HepG2 (cell line): ENCODE results near the gene TTK. TPM values are rescaled to one million over a fixed set of nuclear protein-coding genes. Genes with fewer than 3 reads are reported as not detected.

Experiments
- ATAC-seq: fragments of 200-7000 bp; cut with Tn5 transposase; 3 replicates; pipeline ENCODE4 v1.9.1; 2020; ENCODE audit warnings: mild to moderate bottlenecking, moderate library complexity
- BruUV-seq: library from RNA; stranded (reverse); fragments of 400-500 nt; replicated peaks from 2 replicates; lab custom pipeline; 2021; lab: Mats Ljungman, UMichigan
- CTCF ChIA-PET: fragments of 300-600 bp; formaldehyde crosslinking; extraction: SDS; loops from one replicate; lab custom pipeline; 2021; ENCODE audit warnings: low total read pairs, inconsistent platforms, low intra/inter-chr PET ratio; lab: Yijun Ruan, JAX
- POLR2A ChIA-PET: fragments of 350-600 bp; sonication (Branson Sonifier 250); formaldehyde crosslinking; loops from one replicate; lab custom pipeline; 2020; ENCODE audit warnings: antibody characterized with exemption, inconsistent platforms; lab: Yijun Ruan, JAX
- DNase-seq: peaks from one replicate; pipeline ENCODE4 v3.0.0-alpha.2; 2015; ENCODE audit warnings: low spot score
- FAIRE-seq: peaks from 3 replicates; lab custom pipeline; 2011; peaks lifted over from hg19 to GRCh38; lab: Jason Lieb, UNC
- H2AFZ ChIP-seq: one replicate; pipeline ENCODE4 v1.6.1; 2011; ENCODE audit warnings: low read length, inconsistent platforms
- H3K27ac ChIP-seq: fragments of 300-600 bp; 3 replicates; pipeline ENCODE4 v1.8.0; 2011; ENCODE audit warnings: mixed run types, mild to moderate bottlenecking, mixed read lengths, low read length, inconsistent platforms; ENCODE audit not compliant: insufficient read depth; ENCODE audit errors: extremely low read length
- H3K27me3 ChIP-seq, 2 experiments: fragments of 200-600 bp in 1 of 2; 2 replicates in 1 of 2; 3 replicates in 1 of 2; pipeline versions ENCODE4 v1.6.0 to v1.8.0; 2011; ENCODE audit warnings: low read length in 2 of 2, mild to moderate bottlenecking in 2 of 2, moderate library complexity in 2 of 2, inconsistent platforms in 1 of 2; ENCODE audit not compliant: insufficient read depth in 2 of 2, control insufficient read depth in 1 of 2
- H3K36me3 ChIP-seq, 2 experiments: fragments of 200-600 bp in 1 of 2; replicated peaks in 1 of 2; 2 replicates in 1 of 2; 3 replicates in 1 of 2; pipeline versions ENCODE4 v1.5.1 to v1.8.0; 2011; ENCODE audit warnings: low read length in 2 of 2, inconsistent platforms in 1 of 2; ENCODE audit not compliant: insufficient read depth in 2 of 2, control insufficient read depth in 1 of 2
- H3K4me1 ChIP-seq: 2 replicates; pipeline ENCODE4 v1.5.1; 2012; ENCODE audit warnings: low read length, inconsistent platforms; ENCODE audit not compliant: insufficient read depth
- H3K4me2 ChIP-seq: 2 replicates; pipeline ENCODE4 v1.6.0; 2011; ENCODE audit warnings: low read depth, low read length, inconsistent platforms
- H3K4me3 ChIP-seq, 3 experiments: fragments of 200-600 bp in 1 of 3; sonication (generic), shearing (Covaris generic) in 1 of 3; replicated peaks in 1 of 3; 2 replicates each; pipeline ENCODE4 v1.5.1; 2011 to 2016; ENCODE audit warnings: low read length in 3 of 3, inconsistent platforms in 2 of 3, low read depth in 2 of 3, mild to moderate bottlenecking in 2 of 3, control low read depth in 1 of 3, mixed read lengths in 1 of 3; ENCODE audit not compliant: insufficient read depth in 1 of 3
- H3K79me2 ChIP-seq: one replicate; pipeline ENCODE4 v1.6.1; 2011; ENCODE audit warnings: low read length, inconsistent platforms; ENCODE audit not compliant: insufficient read depth
- H3K9ac ChIP-seq: 2 replicates; pipeline ENCODE4 v1.6.0; 2011; ENCODE audit warnings: mild to moderate bottlenecking, low read depth, low read length, inconsistent platforms; ENCODE audit not compliant: insufficient read depth
- H3K9me3 ChIP-seq: 2 replicates; pipeline ENCODE4 v1.5.1; 2012; ENCODE audit warnings: mild to moderate bottlenecking, low read length
- H4K20me1 ChIP-seq: 2 replicates; pipeline ENCODE4 v1.6.0; 2011; ENCODE audit warnings: inconsistent platforms, mild to moderate bottlenecking, low read length, moderate library complexity; ENCODE audit not compliant: insufficient read depth
- ATAD3A ChIP-seq: sonication (generic); formaldehyde crosslinking; IDR thresholded peaks from 2 replicates; pipeline ENCODE4 v1.4.0; 2020; ENCODE audit warnings: missing genetic modification reagents
- HNRNPK ChIP-seq: fragments of 200-400 bp; formaldehyde crosslinking; IDR thresholded peaks from 2 replicates; pipeline ENCODE4 v1.6.1; 2018; ENCODE audit warnings: low read length, low read depth, moderate library complexity, mild to moderate bottlenecking; ENCODE audit not compliant: poor library complexity, severe bottlenecking
- KLF12 ChIP-seq: sonication (generic); formaldehyde crosslinking; IDR thresholded peaks from 2 replicates; pipeline ENCODE4 v1.4.0; 2020; ENCODE audit warnings: missing genetic modification reagents, borderline replicate concordance
- MXI1 ChIP-seq: IDR thresholded peaks from 3 replicates; pipeline ENCODE4 v1.6.1; 2012; ENCODE audit warnings: low read depth, low read length, inconsistent platforms, borderline replicate concordance
- PAWR ChIP-seq: sonication (generic); formaldehyde crosslinking; IDR thresholded peaks from 2 replicates; pipeline ENCODE4 v1.4.0; 2020; ENCODE audit warnings: missing genetic modification reagents, mild to moderate bottlenecking, borderline replicate concordance
- PRDM10 ChIP-seq: sonication (generic); formaldehyde crosslinking; IDR thresholded peaks from 2 replicates; pipeline ENCODE4 v1.4.0; 2020; ENCODE audit warnings: low read depth, missing genetic modification reagents
- PRMT3 ChIP-seq: sonication (generic); formaldehyde crosslinking; IDR thresholded peaks from 2 replicates; pipeline ENCODE4 v1.8.1; 2022; ENCODE audit warnings: low read depth, mild to moderate bottlenecking, moderate library complexity, missing genetic modification reagents, borderline replicate concordance
- SATB2 ChIP-seq: sonication (generic); formaldehyde crosslinking; IDR thresholded peaks from 2 replicates; pipeline ENCODE4 v1.5.0; 2020; ENCODE audit warnings: missing genetic modification reagents
- SMARCE1 ChIP-seq: fragments of 450-650 bp; IDR thresholded peaks from 2 replicates; pipeline ENCODE4 v1.6.1; 2017; ENCODE audit warnings: borderline replicate concordance
- SPEN ChIP-seq: sonication (generic); formaldehyde crosslinking; IDR thresholded peaks from 2 replicates; pipeline ENCODE4 v1.5.1; 2020; ENCODE audit warnings: low read depth, mild to moderate bottlenecking, missing genetic modification reagents
- UBTF ChIP-seq: sonication (generic); formaldehyde crosslinking; IDR thresholded peaks from 2 replicates; pipeline ENCODE4 v1.4.0; 2020; ENCODE audit warnings: mild to moderate bottlenecking, missing genetic modification reagents
- ZBTB37 ChIP-seq: sonication (generic); formaldehyde crosslinking; IDR thresholded peaks from 2 replicates; pipeline ENCODE4 v1.4.0; 2020; ENCODE audit warnings: mild to moderate bottlenecking, missing genetic modification reagents
- ZMAT3 ChIP-seq: sonication (generic); formaldehyde crosslinking; conservative IDR thresholded peaks from 2 replicates; pipeline ENCODE4 v1.7.0; 2021; ENCODE audit warnings: missing genetic modification reagents
- ZNF20 ChIP-seq: sonication (generic); formaldehyde crosslinking; IDR thresholded peaks from 2 replicates; pipeline ENCODE4 v1.4.0; 2020; ENCODE audit warnings: mild to moderate bottlenecking, moderate library complexity, missing genetic modification reagents
- ZNF749 ChIP-seq: sonication (generic); formaldehyde crosslinking; IDR thresholded peaks from 2 replicates; pipeline ENCODE4 v1.8.0; 2022; ENCODE audit warnings: mild to moderate bottlenecking, missing genetic modification reagents, moderate library complexity, borderline replicate concordance
- ZNF75D ChIP-seq: sonication (generic); formaldehyde crosslinking; IDR thresholded peaks from 2 replicates; pipeline ENCODE4 v1.8.1; 2023; ENCODE audit warnings: missing genetic modification reagents, mild to moderate bottlenecking, borderline replicate concordance
- WGBS: methylation state at CpG from one replicate; pipeline ENCODE4 v1.1.6; 2017; ENCODE audit warnings: low lambda C conversion rate; 5-methylcytosine and 5-hydroxymethylcytosine counted together
- in situ Hi-C: cut with HindIII; loops from 2 replicates; pipeline ENCODE4 v1.10.0; 2017; ENCODE audit warnings: low pct_unique_long_range_greater_than_20kb; ENCODE audit not compliant: extremely low pct_ligation_motif_present
- intact Hi-C: fragments of 100-400 bp; cut with micrococcal nuclease; formaldehyde crosslinking; loops from one replicate; pipeline ENCODE4 v1.10.0; 2022; ENCODE audit not compliant: unreplicated experiment
- polyA plus RNA-seq, 8 experiments: library from polyadenylated mRNA; depleted of rRNA in 3 of 8; stranded (reverse) in 7 of 8; unstranded in 1 of 8; fragments of >200 nt; fragmentation: Illumina TruSeq in 4 of 8; extraction: Trizol in 4 of 8; gene quantifications; 2 replicates each; pipeline versions ENCODE4 v1.2.1 to v1.2.3, GENCODE V29; 2011 to 2016; ENCODE audit warnings: low read depth in 4 of 8, missing spikeins in 1 of 8, mixed read lengths in 1 of 8; ENCODE audit not compliant: insufficient read depth in 1 of 8
- total RNA-seq, 5 experiments: library from RNA; depleted of rRNA; stranded (reverse); fragments of >200 nt; fragmentation: Illumina TruSeq; extraction: Trizol; gene quantifications; 2 replicates each; pipeline ENCODE4 v1.2.3, GENCODE V29; 2016; ENCODE audit warnings: low read depth in 1 of 5

TTK gene
- total and polyA plus RNA-seq, 2 of the 13 experiments (the other 11 are each of a cell fraction or from before 2014, with no cell fraction given), result 8.6 to 33.2 TPM

DNA sequence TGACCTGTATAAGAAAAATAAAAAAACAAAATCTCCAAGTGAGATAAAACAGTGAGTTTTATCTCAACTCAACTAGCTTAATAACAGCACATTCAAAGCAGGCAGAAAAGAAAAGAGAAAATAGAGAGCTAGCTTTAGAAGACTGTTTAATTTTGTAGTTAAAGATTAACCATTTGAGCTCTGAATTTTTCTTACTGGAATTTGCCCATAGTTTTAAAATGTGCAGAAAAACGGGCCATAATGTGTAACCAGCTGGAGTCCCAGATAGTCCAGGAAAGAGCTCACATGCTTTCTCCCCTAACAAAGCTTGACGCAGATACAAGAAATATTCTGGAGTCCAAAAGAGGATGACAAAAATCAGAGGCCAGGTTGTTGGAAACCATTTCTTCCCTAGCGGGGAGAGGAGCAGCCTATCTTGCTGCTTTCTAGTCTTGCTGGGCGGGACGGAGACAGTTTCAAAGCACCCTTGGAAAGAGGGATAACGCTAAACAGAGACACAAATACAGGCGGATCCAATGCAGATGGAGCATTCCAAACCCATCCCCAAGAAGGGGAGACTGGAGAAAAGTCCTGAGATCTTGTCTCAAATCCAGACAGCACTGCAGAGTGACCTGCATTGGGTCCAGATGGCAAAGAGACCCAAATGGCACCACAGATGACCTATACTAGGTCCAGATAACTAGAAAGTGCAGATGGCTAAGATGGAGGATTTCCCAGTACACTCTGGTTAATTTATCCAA is 16.1 kb downstream of the TTK start:
- 68% methylated on average over 7 of the region's 7 CpGs for WGBS
- no peak for TF ChIP-seq SATB2 (CRISPR knock-in tag)
- no peak for TF ChIP-seq ZNF75D (CRISPR knock-in tag)
- TF ChIP-seq PAWR (CRISPR knock-in tag), result no peak
- no peak for TF ChIP-seq UBTF
- TF ChIP-seq HNRNPK, result no peak
- no peak for TF ChIP-seq SPEN (CRISPR knock-in tag)
- TF ChIP-seq KLF12 (CRISPR knock-in tag), result no peak
- TF ChIP-seq ZNF749 (CRISPR knock-in tag), result no peak
- no peak for TF ChIP-seq MXI1
- no peak for TF ChIP-seq PRMT3 (CRISPR knock-in tag)
- 0 out of 2 replicates have a peak, but pooled peaks have one; percentile 29 for TF ChIP-seq PRDM10
- no peak for TF ChIP-seq SMARCE1
- TF ChIP-seq ZBTB37, result no peak
- no peak for TF ChIP-seq ZMAT3 (CRISPR knock-in tag)
- TF ChIP-seq ATAD3A (CRISPR knock-in tag), result no peak
- TF ChIP-seq ZNF20 (CRISPR knock-in tag), result no peak

More for the DNA sequence above, 16.1 kb downstream of the TTK start:
- ChIA-PET CTCF (no interaction called here), POLR2A (interaction anchor here (1.0 to 1.9 kb wide), 2 partner anchors 17 to 86 kb away, joined by 3 to 9 read pairs; partner anchors contain the start of gene BCKDHB)
- peak; percentile 64 for DNase-seq
- BruUV-seq, result no TSS peak
- Histone ChIP-seq H3K4me2 (peak overlapping the region; percentile 55), H3K4me1 (peaks cover 26% of the 10 kb centered on the region), H3K79me2 (no peaks in the 10 kb centered on the region), H2AFZ (peak overlapping the region; percentile 84), H3K4me3 (peak overlapping the region in 2 of 3 experiments; percentile 25 to 52; a peak in 3 of 6 replicates), H4K20me1 (no peaks in the 10 kb centered on the region), H3K9ac (no peak overlapping the region), H3K36me3 (peaks cover 2 to 20% of the 10 kb centered on the region in 2 experiments; a peak in 4 of 5 replicates), H3K27me3 (no peaks in the 10 kb centered on the region), H3K9me3 (no peaks in the 10 kb centered on the region), H3K27ac (peak overlapping the region; percentile 50)
- intact Hi-C loops (loop anchor here (1.0 kb wide), 1 partner anchor 36 kb away; no protein-coding TSS in a partner anchor), in situ Hi-C loops (no loop called here)
- peak; percentile 34 for FAIRE-seq
- peak; percentile 93 for ATAC-seq
